H1 (cell line): ENCODE results near the gene RAB4B. TPM values are rescaled to one million over a fixed set of nuclear protein-coding genes. Genes with fewer than 3 reads are reported as not detected.
"Not testable (repeated sequence)": the region's sequence is repeated elsewhere in the genome, so short reads cannot be mapped to it uniquely, and the experiment has no call there.

Source experiments
- CTCF ChIA-PET: fragments of 300-600 bp; sonication (Branson Sonifier 250); formaldehyde crosslinking; loops from one replicate; lab custom pipeline; 2021; ENCODE audit not compliant: partially characterized antibody; lab: Charles Lee
- POLR2A ChIA-PET: fragments of 300-600 bp; sonication (Branson Sonifier 250); formaldehyde crosslinking; loops from one replicate; lab custom pipeline; 2021; ENCODE audit warnings: inconsistent platforms; ENCODE audit not compliant: partially characterized antibody; lab: Charles Lee
- DNase-seq, 2 experiments: peaks; one replicate each; pipeline versions ENCODE4 v3.0.0 to v3.0.0-alpha.2; 2010 to 2022; ENCODE audit warnings: low spot score in 2 of 2, low read depth in 1 of 2, mixed read lengths in 1 of 2
- FAIRE-seq: peaks from 2 replicates; lab custom pipeline; 2011; peaks lifted over from hg19 to GRCh38; lab: Jason Lieb, UNC
- H2AFZ ChIP-seq: 2 replicates; pipeline ENCODE4 v1.8.1; 2012; ENCODE audit warnings: low read length, inconsistent platforms
- H2AK5ac ChIP-seq: 2 replicates; pipeline ENCODE4 v1.6.1; 2013; ENCODE audit warnings: low read depth, low read length
- H2BK120ac ChIP-seq: replicated peaks from 2 replicates; pipeline ENCODE3; 2013; ENCODE audit warnings: low read depth, low read length, inconsistent platforms
- H2BK12ac ChIP-seq: 2 replicates; pipeline ENCODE4 v1.6.1; 2013; ENCODE audit warnings: low read depth, low read length
- H2BK15ac ChIP-seq: 2 replicates; pipeline ENCODE4 v1.6.1; 2013; ENCODE audit warnings: low read length
- H2BK20ac ChIP-seq: 2 replicates; pipeline ENCODE4 v1.6.1; 2013; ENCODE audit warnings: low read length
- H2BK5ac ChIP-seq: 2 replicates; pipeline ENCODE4 v1.6.1; 2013; ENCODE audit warnings: low read depth, low read length
- H3K14ac ChIP-seq: 2 replicates; pipeline ENCODE4 v1.6.1; 2013; ENCODE audit warnings: inconsistent platforms; ENCODE audit not compliant: insufficient read length
- H3K18ac ChIP-seq: 2 replicates; pipeline ENCODE4 v1.6.1; 2013; ENCODE audit warnings: low read length; ENCODE audit errors: extremely low read depth
- H3K23ac ChIP-seq: 2 replicates; pipeline ENCODE4 v1.6.1; 2013; ENCODE audit warnings: inconsistent platforms; ENCODE audit not compliant: insufficient read length
- H3K23me2 ChIP-seq: 2 replicates; pipeline ENCODE4 v1.6.1; 2013; ENCODE audit warnings: low read depth, low read length
- H3K27ac ChIP-seq: 2 replicates; pipeline ENCODE4 v1.6.1; 2011; ENCODE audit warnings: low read depth, low read length, inconsistent platforms
- H3K27me3 ChIP-seq, 4 experiments: replicated peaks in 1 of 4; 1 replicate in 1 of 4; 2 replicates in 3 of 4; pipeline versions ENCODE4 v1.6.1 to v1.8.1; 2011 to 2013; ENCODE audit warnings: low read length in 3 of 4, mild to moderate bottlenecking in 3 of 4, inconsistent platforms in 2 of 4, mixed read lengths in 2 of 4, moderate library complexity in 1 of 4; ENCODE audit not compliant: control insufficient read depth in 3 of 4, insufficient read depth in 3 of 4; ENCODE audit errors: extremely low read depth in 1 of 4
- H3K36me3 ChIP-seq, 4 experiments: 2 replicates each; pipeline versions ENCODE4 v1.6.1 to v1.8.1; 2011 to 2013; ENCODE audit warnings: mild to moderate bottlenecking in 4 of 4, low read length in 3 of 4, moderate library complexity in 2 of 4, control low read depth in 1 of 4, inconsistent platforms in 1 of 4; ENCODE audit not compliant: insufficient read depth in 4 of 4, control insufficient read depth in 2 of 4
- H3K4ac ChIP-seq: replicated peaks from 2 replicates; pipeline ENCODE3; 2013; ENCODE audit warnings: low read length, low read depth, mixed read lengths, inconsistent platforms; ENCODE audit not compliant: insufficient read length
- H3K4me1 ChIP-seq, 4 experiments: replicated peaks in 1 of 4; 1 replicate in 1 of 4; 2 replicates in 3 of 4; pipeline versions ENCODE4 v1.6.1 to v1.8.1; 2011 to 2013; ENCODE audit warnings: low read length in 3 of 4, inconsistent platforms in 2 of 4, mixed read lengths in 1 of 4; ENCODE audit not compliant: insufficient read depth in 4 of 4, control insufficient read depth in 3 of 4
- H3K4me2 ChIP-seq, 2 experiments: 2 replicates each; pipeline versions ENCODE4 v1.6.1 to v1.8.1; 2011 to 2013; ENCODE audit warnings: low read depth in 2 of 2, low read length in 2 of 2, control low read depth in 1 of 2, inconsistent platforms in 1 of 2, mild to moderate bottlenecking in 1 of 2; ENCODE audit not compliant: insufficient read depth in 1 of 2
- H3K4me3 ChIP-seq, 4 experiments: fragments of 200-600, 300-600 bp in 1 of 4; sonication (generic), shearing (Covaris generic), sonication (Bioruptor Twin) in 1 of 4; 2 replicates each; pipeline versions ENCODE4 v1.5.1 to v1.8.1; 2011 to 2016; ENCODE audit warnings: low read length in 4 of 4, low read depth in 3 of 4, control low read depth in 2 of 4, inconsistent platforms in 2 of 4, mild to moderate bottlenecking in 2 of 4, mixed read lengths in 1 of 4, moderate library complexity in 1 of 4; ENCODE audit not compliant: insufficient read depth in 2 of 4; ENCODE audit errors: extremely low read depth in 1 of 4
- H3K56ac ChIP-seq: replicated peaks from 2 replicates; pipeline ENCODE3; 2013; ENCODE audit warnings: low read depth, mild to moderate bottlenecking, mixed read lengths, low read length, inconsistent platforms; ENCODE audit not compliant: insufficient read length
- H3K79me1 ChIP-seq: 2 replicates; pipeline ENCODE4 v1.6.1; 2013; ENCODE audit warnings: low read depth, low read length, control low read depth
- H3K79me2 ChIP-seq, 2 experiments: 2 replicates each; pipeline versions ENCODE4 v1.6.1 to v1.8.1; 2012 to 2013; ENCODE audit warnings: low read length in 2 of 2, mild to moderate bottlenecking in 2 of 2, inconsistent platforms in 1 of 2; ENCODE audit not compliant: insufficient read depth in 2 of 2, control insufficient read depth in 1 of 2
- H3K9ac ChIP-seq, 4 experiments: replicated peaks in 1 of 4; 1 replicate in 1 of 4; 2 replicates in 3 of 4; pipeline versions ENCODE4 v1.6.1 to v1.8.1; 2011 to 2013; ENCODE audit warnings: low read depth in 3 of 4, low read length in 3 of 4, control low read depth in 2 of 4, mild to moderate bottlenecking in 2 of 4, moderate library complexity in 2 of 4, inconsistent platforms in 1 of 4; ENCODE audit errors: extremely low read depth in 1 of 4
- H3K9me3 ChIP-seq, 2 experiments: 2 replicates each; pipeline versions ENCODE4 v1.6.1 to v1.8.1; 2012 to 2013; ENCODE audit warnings: mild to moderate bottlenecking in 2 of 2, moderate library complexity in 2 of 2, control low read depth in 1 of 2, inconsistent platforms in 1 of 2, low read depth in 1 of 2, low read length in 1 of 2, mixed read lengths in 1 of 2; ENCODE audit not compliant: insufficient read depth in 2 of 2
- H4K20me1 ChIP-seq, 2 experiments: replicated peaks in 1 of 2; 2 replicates each; pipeline versions ENCODE3 to v1.8.1; 2011 to 2013; ENCODE audit warnings: inconsistent platforms in 2 of 2, low read length in 2 of 2, mild to moderate bottlenecking in 1 of 2; ENCODE audit not compliant: insufficient read depth in 2 of 2, control insufficient read depth in 1 of 2
- H4K5ac ChIP-seq: 2 replicates; pipeline ENCODE4 v1.6.1; 2013; ENCODE audit warnings: low read length, low read depth, mixed read lengths, inconsistent platforms; ENCODE audit not compliant: insufficient read length
- H4K8ac ChIP-seq: 2 replicates; pipeline ENCODE4 v1.8.0; 2013; ENCODE audit warnings: mild to moderate bottlenecking, moderate library complexity, low read length, inconsistent platforms; ENCODE audit not compliant: insufficient read depth; ENCODE audit errors: extremely low read depth
- H4K91ac ChIP-seq: replicated peaks from 2 replicates; pipeline ENCODE3; 2013; ENCODE audit warnings: low read length, mixed read lengths, inconsistent platforms; ENCODE audit not compliant: insufficient read length
- WGBS, 2 experiments: shearing (Covaris generic) in 1 of 2; methylation state at CpG; one replicate each; pipeline versions ENCODE4 v1.1.6 to v1.1.7; 2013 to 2015; ENCODE audit warnings: low lambda C conversion rate in 2 of 2, mixed read lengths in 2 of 2, inconsistent platforms in 1 of 2, low coverage in 1 of 2, missing lambda C conversion rate in 1 of 2; ENCODE audit not compliant: insufficient replicate concordance in 2 of 2, insufficient coverage in 1 of 2, insufficient read length in 1 of 2; ENCODE audit errors: extremely low coverage in 1 of 2, missing lambda C conversion rate in 1 of 2; 5-methylcytosine and 5-hydroxymethylcytosine counted together
- polyA plus RNA-seq, 7 experiments: library from polyadenylated mRNA; depleted of rRNA in 3 of 7; stranded (reverse) in 5 of 7; unstranded in 2 of 7; fragments of >200 nt in 5 of 7; fragments of 200-250 nt in 2 of 7; gene quantifications; 1 replicate in 5 of 7; 2 replicates in 1 of 7; 4 replicates in 1 of 7; pipeline versions ENCODE4 v1.2.1 to v1.2.3, GENCODE V29; 2011 to 2013; ENCODE audit warnings: missing spikeins in 2 of 7, mixed read lengths in 2 of 7
- total RNA-seq: library from RNA; stranded (reverse); fragmentation: NEBNext Ultra II Directional; extraction: Animal tissue kit (Norgen Biotek cat#: 25700); gene quantifications from 2 replicates; pipeline ENCODE4 v1.2.1, GENCODE V29; 2021

Gene RAB4B
- total and polyA plus RNA-seq, 2 of the 8 experiments (the other 6 are each of a cell fraction or from before 2014, with no cell fraction given), result 15.9 to 28.6 TPM

DNA sequence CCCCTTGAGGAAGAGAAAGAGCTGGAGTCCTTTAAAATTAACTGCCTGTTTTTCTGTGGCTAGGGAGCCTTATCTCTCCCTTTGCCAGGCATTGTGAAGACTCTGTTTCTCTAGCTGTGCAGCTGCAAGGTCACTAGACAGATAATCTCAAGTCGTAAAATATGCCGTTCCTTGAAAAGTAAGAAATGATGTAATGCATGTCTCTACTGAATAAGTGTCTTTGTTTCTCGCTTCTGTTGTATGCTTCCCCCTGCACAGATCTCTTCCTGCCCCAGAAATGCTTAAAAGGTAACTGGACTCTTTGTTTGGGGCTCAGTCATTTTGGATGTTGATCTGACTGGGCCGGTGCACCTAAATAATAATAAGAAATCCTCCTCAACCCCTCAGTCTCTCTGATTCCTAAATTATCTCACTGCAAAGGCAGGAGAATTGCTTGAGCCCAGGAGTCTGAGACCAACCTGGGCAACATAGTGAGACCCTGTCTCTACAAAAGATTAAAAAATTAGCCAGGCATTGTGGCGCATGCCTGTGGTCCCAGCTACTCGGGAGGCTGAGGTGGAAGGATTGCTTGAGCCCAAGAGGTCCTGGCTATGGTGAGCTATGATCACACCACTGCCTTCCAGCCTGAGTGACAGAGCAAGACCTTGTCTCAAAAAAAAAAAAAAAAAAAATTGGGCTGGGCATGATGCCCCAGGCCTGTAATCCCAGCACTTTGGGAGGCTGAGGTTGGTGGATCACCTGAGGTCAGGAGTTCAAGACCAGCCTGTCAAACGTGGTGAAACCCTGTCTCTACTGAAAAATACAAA lies 55.9 kb downstream of the RAB4B start:
- not testable (repeated sequence) for H3K79me2 ChIP-seq, H3K9ac ChIP-seq, H2BK120ac ChIP-seq, H4K8ac ChIP-seq, H3K4ac ChIP-seq, H4K5ac ChIP-seq, H3K23ac ChIP-seq, H3K4me1 ChIP-seq, H4K20me1 ChIP-seq, H3K18ac ChIP-seq, H2BK20ac ChIP-seq, H2BK5ac ChIP-seq, H3K36me3 ChIP-seq, H3K4me3 ChIP-seq, H2AFZ ChIP-seq, H3K56ac ChIP-seq, H3K9me3 ChIP-seq, H2AK5ac ChIP-seq, H3K27ac ChIP-seq, H3K27me3 ChIP-seq, H2BK12ac ChIP-seq, DNase-seq, FAIRE-seq, H4K91ac ChIP-seq, H3K4me2 ChIP-seq, H3K79me1 ChIP-seq, H2BK15ac ChIP-seq, H3K23me2 ChIP-seq, H3K14ac ChIP-seq
- CTCF ChIA-PET, result interaction anchor here (0.6 to 1.4 kb wide), 2 partner anchors 171 to 458 kb away, joined by 3 to 4 read pairs; no protein-coding TSS in a partner anchor
- 88% methylated on average over 7 of the region's 7 CpGs; no CpG with 5 or more reads in 1 of the 2 experiments for WGBS, 2 experiments
- POLR2A ChIA-PET, result interaction anchor here (1.7 kb wide), 1 partner anchor 27 kb away, joined by 5 read pairs; no protein-coding TSS in a partner anchor
